ENCODE results near the gene TSPY2.
"Not testable (repeated sequence)": the region's sequence is repeated elsewhere in the genome, so short reads cannot be mapped to it uniquely, and the experiment has no call there.

TSPY2 gene

GRCh38 chrY:6245923-6246322, at the start of gene TSPY2:
TSPY2 (plus strand) TSS chrY:6246223; CDS start chrY:6246269, 46 bp downstream.
- DNase-seq (ENCODE audit: low read depth, low spot score); H3K4me3 ChIP-seq (ENCODE audit: low read depth, low read length); in situ Hi-C loops (cut with HindIII; ENCODE audit: low sequenced_read_pairs): not testable (repeated sequence)

- DNase-seq (ENCODE audit: low read depth, low spot score); H3K4me3 ChIP-seq (ENCODE audit: low read depth, low read length); in situ Hi-C loops (cut with HindIII; ENCODE audit: low sequenced_read_pairs): not testable (repeated sequence)
Observed at GRCh38 chrY:6209565-6209964, 36.5 kb upstream of the TSPY2 start.

- DNase-seq (ENCODE audit: low read depth, low spot score); H3K4me3 ChIP-seq (ENCODE audit: low read depth, low read length); in situ Hi-C loops (cut with HindIII; ENCODE audit: low sequenced_read_pairs): not testable (repeated sequence)
Observed at GRCh38 chrY:6217045-6217444, 29.0 kb upstream of the TSPY2 start.

- in situ Hi-C loops (cut with HindIII; ENCODE audit: low sequenced_read_pairs); H3K4me3 ChIP-seq (ENCODE audit: low read depth, low read length); DNase-seq (ENCODE audit: low read depth, low spot score): not testable (repeated sequence)
Observed at GRCh38 chrY:6269839-6270238, 23.8 kb downstream of the TSPY2 start.
